Activated naive CD4-positive, alpha-beta T cell treated with anti-CD3 and anti-CD28 coated beads, Interleukin-2, amount 10 ng/mL, durations not matched to agents 7 days and 5 days (primary cell): ENCODE measurements around the gene PRICKLE2.

Experiments used
- CTCF ChIA-PET: fragments of 350-600 bp; sonication (Branson Sonifier 250); formaldehyde crosslinking; loops from one replicate; lab custom pipeline; 2021; ENCODE audit warnings: antibody characterized with exemption; lab: Charles Lee
- DNase-seq: peaks from one replicate; pipeline ENCODE4 v3.0.0-alpha.2; 2020
- H3K27ac Mint-ChIP-seq: one replicate; pipeline ENCODE4 v1.8.0; 2021; ENCODE audit warnings: mild to moderate bottlenecking, moderate library complexity, mixed read lengths
- H3K27me3 Mint-ChIP-seq: one replicate; pipeline ENCODE4 v1.8.0; 2021; ENCODE audit warnings: mild to moderate bottlenecking, mixed read lengths
- H3K36me3 Mint-ChIP-seq: one replicate; pipeline ENCODE4 v1.8.0; 2021; ENCODE audit warnings: mixed read lengths
- H3K4me1 Mint-ChIP-seq: one replicate; pipeline ENCODE4 v1.8.0; 2021; ENCODE audit warnings: mixed read lengths
- H3K4me3 Mint-ChIP-seq: one replicate; pipeline ENCODE4 v1.8.0; 2021; ENCODE audit warnings: mild to moderate bottlenecking, moderate library complexity, mixed read lengths
- H3K9me3 Mint-ChIP-seq: one replicate; pipeline ENCODE4 v1.8.0; 2021; ENCODE audit warnings: mixed read lengths

Gene PRICKLE2

GRCh38 chr3:64224826-64225610 lies at the start of gene PRICKLE2:
Gene PRICKLE2 (minus strand): TSS chr3:64225466. CDS start chr3:64198927, 26,539 bp downstream.
- DNase-seq = no peak
- Mint-ChIP-seq H3K4me1 (no peaks in the 10 kb centered on the region), H3K4me3 (no peak within 1 kb of the TSS), H3K27me3 (peaks cover 12% of the 10 kb centered on the region), H3K36me3 (no peaks in the 10 kb centered on the region), H3K9me3 (no peaks in the 10 kb centered on the region), H3K27ac (no peak within 1 kb of the TSS)
- CTCF ChIA-PET = interaction anchor here (0.7 kb wide), 1 partner anchor 173 kb away, joined by 3 read pairs; no protein-coding TSS in a partner anchor

GRCh38 chr3:64272842-64273241 lies 47.6 kb upstream of the PRICKLE2 start:
- no peak overlapping the region for H3K27ac Mint-ChIP-seq
- CTCF ChIA-PET = no interaction called here
- no peaks in the 10 kb centered on the region for H3K36me3 Mint-ChIP-seq
- H3K27me3 Mint-ChIP-seq = peaks cover 7% of the 10 kb centered on the region
- H3K9me3 Mint-ChIP-seq = no peaks in the 10 kb centered on the region
- H3K4me1 Mint-ChIP-seq = no peaks in the 10 kb centered on the region
- no peak overlapping the region for H3K4me3 Mint-ChIP-seq
- no peak for DNase-seq

- Mint-ChIP-seq H3K4me3 (no peak overlapping the region), H3K36me3 (no peaks in the 10 kb centered on the region), H3K27me3 (peaks cover 11% of the 10 kb centered on the region), H3K9me3 (no peaks in the 10 kb centered on the region), H3K4me1 (no peaks in the 10 kb centered on the region), H3K27ac (no peak overlapping the region)
- DNase-seq = no peak
- CTCF ChIA-PET = no interaction called here
Measured at GRCh38 chr3:64272271-64272670, 47.0 kb upstream of the PRICKLE2 start.

- H3K36me3 Mint-ChIP-seq = no peaks in the 10 kb centered on the region
- no peaks in the 10 kb centered on the region for H3K4me1 Mint-ChIP-seq
- H3K4me3 Mint-ChIP-seq = no peak overlapping the region
- H3K27me3 Mint-ChIP-seq = peaks cover 17% of the 10 kb centered on the region
- H3K27ac Mint-ChIP-seq = no peak overlapping the region
- no peaks in the 10 kb centered on the region for H3K9me3 Mint-ChIP-seq
- DNase-seq = no peak
- CTCF ChIA-PET = no interaction called here
Measured at GRCh38 chr3:64271631-64272030, 46.4 kb upstream of the PRICKLE2 start.

GRCh38 chr3:64270866-64271260 lies 45.6 kb upstream of the PRICKLE2 start:
- Mint-ChIP-seq H3K36me3 (no peaks in the 10 kb centered on the region), H3K27ac (no peak overlapping the region), H3K9me3 (no peaks in the 10 kb centered on the region), H3K4me3 (no peak overlapping the region), H3K27me3 (peaks cover 25% of the 10 kb centered on the region), H3K4me1 (no peaks in the 10 kb centered on the region)
- CTCF ChIA-PET = no interaction called here
- no peak for DNase-seq

- Mint-ChIP-seq H3K4me3 (no peak overlapping the region), H3K36me3 (no peaks in the 10 kb centered on the region), H3K27ac (no peak overlapping the region)
Measured at GRCh38 chr3:64270142-64270865, 45.0 kb upstream of the PRICKLE2 start.

GRCh38 chr3:64268926-64269325 lies 43.7 kb upstream of the PRICKLE2 start:
- H3K27me3 Mint-ChIP-seq = peaks cover 34% of the 10 kb centered on the region
- H3K36me3 Mint-ChIP-seq = no peaks in the 10 kb centered on the region
- H3K4me3 Mint-ChIP-seq = no peak overlapping the region
- H3K4me1 Mint-ChIP-seq = no peaks in the 10 kb centered on the region
- DNase-seq = no peak
- CTCF ChIA-PET = no interaction called here
- H3K9me3 Mint-ChIP-seq = no peaks in the 10 kb centered on the region
- H3K27ac Mint-ChIP-seq = no peak overlapping the region

More at GRCh38 chr3:64270142-64270865, 45.0 kb upstream of the PRICKLE2 start:
- CTCF ChIA-PET = no interaction called here
- Mint-ChIP-seq H3K4me1 (no peaks in the 10 kb centered on the region), H3K9me3 (no peaks in the 10 kb centered on the region), H3K27me3 (peaks cover 30% of the 10 kb centered on the region)
- DNase-seq = no peak

GRCh38 chr3:64267721-64268604 lies 42.7 kb upstream of the PRICKLE2 start:
- Mint-ChIP-seq H3K4me1 (no peaks in the 10 kb centered on the region), H3K36me3 (no peaks in the 10 kb centered on the region), H3K9me3 (no peaks in the 10 kb centered on the region), H3K27me3 (peaks cover 37% of the 10 kb centered on the region), H3K27ac (no peak overlapping the region), H3K4me3 (no peak overlapping the region)
- DNase-seq = no peak
- CTCF ChIA-PET = no interaction called here

GRCh38 chr3:64266983-64267382 lies 41.7 kb upstream of the PRICKLE2 start:
- no peak for DNase-seq
- CTCF ChIA-PET = no interaction called here
- Mint-ChIP-seq H3K36me3 (no peaks in the 10 kb centered on the region), H3K4me1 (no peaks in the 10 kb centered on the region), H3K27ac (no peak overlapping the region), H3K4me3 (no peak overlapping the region), H3K9me3 (no peaks in the 10 kb centered on the region), H3K27me3 (peaks cover 37% of the 10 kb centered on the region)

- CTCF ChIA-PET = interaction anchor here (0.7 kb wide), 1 partner anchor 242 kb away, joined by 5 read pairs; no protein-coding TSS in a partner anchor
- Mint-ChIP-seq H3K36me3 (no peaks in the 10 kb centered on the region), H3K27ac (no peak overlapping the region), H3K9me3 (no peaks in the 10 kb centered on the region), H3K4me3 (no peak overlapping the region), H3K4me1 (no peaks in the 10 kb centered on the region), H3K27me3 (peaks cover 37% of the 10 kb centered on the region)
- no peak for DNase-seq
Measured at GRCh38 chr3:64266065-64266931, 41.0 kb upstream of the PRICKLE2 start.

GRCh38 chr3:64265646-64266045 lies 40.4 kb upstream of the PRICKLE2 start:
- CTCF ChIA-PET = interaction anchor here (0.7 kb wide), 1 partner anchor 242 kb away, joined by 5 read pairs; no protein-coding TSS in a partner anchor
- Mint-ChIP-seq H3K27me3 (peaks cover 37% of the 10 kb centered on the region), H3K9me3 (no peaks in the 10 kb centered on the region)

GRCh38 chr3:64264501-64265109 lies 39.3 kb upstream of the PRICKLE2 start:
- CTCF ChIA-PET = no interaction called here
- Mint-ChIP-seq H3K36me3 (no peaks in the 10 kb centered on the region), H3K27me3 (peaks cover 37% of the 10 kb centered on the region), H3K4me1 (no peaks in the 10 kb centered on the region), H3K9me3 (no peaks in the 10 kb centered on the region), H3K27ac (no peak overlapping the region), H3K4me3 (no peak overlapping the region)
- no peak for DNase-seq

More at GRCh38 chr3:64265646-64266045, 40.4 kb upstream of the PRICKLE2 start:
- Mint-ChIP-seq H3K4me1 (no peaks in the 10 kb centered on the region), H3K36me3 (no peaks in the 10 kb centered on the region), H3K27ac (no peak overlapping the region), H3K4me3 (no peak overlapping the region)
- no peak for DNase-seq

GRCh38 chr3:64262574-64263114 lies 37.4 kb upstream of the PRICKLE2 start:
- no peak overlapping the region for H3K27ac Mint-ChIP-seq
- CTCF ChIA-PET = no interaction called here
- no peak for DNase-seq
- no peaks in the 10 kb centered on the region for H3K36me3 Mint-ChIP-seq
- peaks cover 28% of the 10 kb centered on the region for H3K27me3 Mint-ChIP-seq
- H3K4me3 Mint-ChIP-seq = no peak overlapping the region
- no peaks in the 10 kb centered on the region for H3K9me3 Mint-ChIP-seq
- H3K4me1 Mint-ChIP-seq = no peaks in the 10 kb centered on the region
